C4-2B (cell line): ENCODE results near the gene TRAF5.

ENCODE experiments used
- H3K27ac ChIP-seq: fragments of 450-650 bp; 2 replicates; pipeline ENCODE4 v1.5.1; 2017
- ZFX ChIP-seq: fragments of 450-650 bp; IDR thresholded peaks from 2 replicates; pipeline ENCODE4 v1.6.1; 2017
- TF ChIP-seq, protein P1 (sequence below): fragments of 450-650 bp; conservative IDR thresholded peaks from 2 replicates; pipeline ENCODE4 v1.5.1; 2017; ENCODE audit warnings: mild to moderate bottlenecking

TRAF5 gene

DNA sequence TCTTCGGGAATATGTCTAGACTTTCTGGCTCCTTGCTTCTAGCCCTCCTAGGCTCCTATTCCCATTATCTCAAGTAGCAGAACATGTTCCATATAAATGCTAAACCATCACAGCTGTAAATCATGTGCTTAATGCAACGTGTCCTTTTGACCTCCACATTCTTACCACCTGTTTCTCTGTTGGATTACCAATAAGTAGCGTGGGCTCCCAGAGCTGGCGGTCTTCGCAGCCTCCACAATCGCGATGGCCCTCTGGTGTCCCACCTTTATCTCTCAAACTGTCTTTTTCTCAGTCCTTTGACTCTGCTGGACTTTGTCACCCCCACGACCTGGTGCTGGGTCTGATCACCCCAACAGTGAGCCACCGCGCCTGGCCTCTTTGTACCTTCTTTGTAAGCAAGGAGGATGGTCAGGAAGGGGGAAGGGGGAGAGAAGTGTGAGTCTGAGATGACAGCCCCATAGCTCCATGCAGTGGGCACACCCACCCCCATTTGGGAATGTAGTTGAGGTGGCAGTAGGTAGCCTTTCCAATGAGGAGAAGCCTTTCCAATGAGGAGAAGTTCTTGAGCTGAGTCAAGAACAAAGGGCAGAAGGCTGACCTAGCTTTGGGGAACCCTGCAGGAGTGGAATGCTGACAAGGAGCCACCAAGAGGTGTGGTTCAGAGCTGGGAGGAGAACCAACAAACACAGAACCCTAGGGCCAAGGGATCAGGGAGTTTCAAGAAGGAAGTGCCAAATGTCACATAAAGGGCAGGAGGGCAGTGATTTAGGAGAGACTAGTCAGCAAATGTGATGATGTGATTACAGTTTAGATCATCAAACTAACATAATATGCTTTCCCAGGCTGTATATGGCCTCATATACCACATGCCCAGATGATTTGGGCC is 14.2 kb downstream of the TRAF5 start:
- TF ChIP-seq, protein P1, sequence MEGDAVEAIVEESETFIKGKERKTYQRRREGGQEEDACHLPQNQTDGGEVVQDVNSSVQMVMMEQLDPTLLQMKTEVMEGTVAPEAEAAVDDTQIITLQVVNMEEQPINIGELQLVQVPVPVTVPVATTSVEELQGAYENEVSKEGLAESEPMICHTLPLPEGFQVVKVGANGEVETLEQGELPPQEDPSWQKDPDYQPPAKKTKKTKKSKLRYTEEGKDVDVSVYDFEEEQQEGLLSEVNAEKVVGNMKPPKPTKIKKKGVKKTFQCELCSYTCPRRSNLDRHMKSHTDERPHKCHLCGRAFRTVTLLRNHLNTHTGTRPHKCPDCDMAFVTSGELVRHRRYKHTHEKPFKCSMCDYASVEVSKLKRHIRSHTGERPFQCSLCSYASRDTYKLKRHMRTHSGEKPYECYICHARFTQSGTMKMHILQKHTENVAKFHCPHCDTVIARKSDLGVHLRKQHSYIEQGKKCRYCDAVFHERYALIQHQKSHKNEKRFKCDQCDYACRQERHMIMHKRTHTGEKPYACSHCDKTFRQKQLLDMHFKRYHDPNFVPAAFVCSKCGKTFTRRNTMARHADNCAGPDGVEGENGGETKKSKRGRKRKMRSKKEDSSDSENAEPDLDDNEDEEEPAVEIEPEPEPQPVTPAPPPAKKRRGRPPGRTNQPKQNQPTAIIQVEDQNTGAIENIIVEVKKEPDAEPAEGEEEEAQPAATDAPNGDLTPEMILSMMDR = no peak
- TF ChIP-seq ZFX = no peak
- no peak overlapping the region for H3K27ac ChIP-seq

- H3K27ac ChIP-seq = no peak overlapping the region
Observed at GRCh38 chr1:211341999-211342398, 15.4 kb downstream of the TRAF5 start.

GRCh38 chr1:211343607-211344006 is 17.0 kb downstream of the TRAF5 start:
- H3K27ac ChIP-seq = no peak overlapping the region
- no peak for TF ChIP-seq ZFX
- TF ChIP-seq, protein P1 = no peak

More at GRCh38 chr1:211341999-211342398, 15.4 kb downstream of the TRAF5 start:
- TF ChIP-seq ZFX = no peak
- TF ChIP-seq, protein P1 = no peak

DNA sequence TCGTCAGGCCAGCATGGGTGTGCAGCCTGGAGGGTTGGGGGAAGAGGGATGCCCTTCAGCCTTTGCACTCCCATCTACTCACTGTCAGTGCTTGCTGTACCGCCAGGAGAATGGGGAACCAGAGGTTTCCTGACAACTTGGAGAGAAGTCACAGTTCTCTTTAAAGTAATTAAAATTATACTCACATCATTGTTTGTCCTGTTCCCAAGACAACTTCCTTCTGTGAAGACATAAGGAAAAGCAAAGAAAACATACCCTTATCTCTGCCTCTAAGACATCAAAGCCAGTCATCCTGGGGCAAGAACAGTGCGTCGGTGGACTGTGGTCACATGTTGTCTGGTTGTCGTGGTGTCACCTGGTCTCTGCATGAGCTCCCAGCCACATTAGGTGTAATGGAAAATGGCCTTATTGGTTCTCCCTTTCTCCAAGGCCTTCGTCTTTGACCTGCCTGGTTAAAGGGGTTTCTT is 17.6 kb downstream of the TRAF5 start:
- no peak overlapping the region for H3K27ac ChIP-seq
- no peak for TF ChIP-seq ZFX
- TF ChIP-seq, protein P1 = no peak

DNA sequence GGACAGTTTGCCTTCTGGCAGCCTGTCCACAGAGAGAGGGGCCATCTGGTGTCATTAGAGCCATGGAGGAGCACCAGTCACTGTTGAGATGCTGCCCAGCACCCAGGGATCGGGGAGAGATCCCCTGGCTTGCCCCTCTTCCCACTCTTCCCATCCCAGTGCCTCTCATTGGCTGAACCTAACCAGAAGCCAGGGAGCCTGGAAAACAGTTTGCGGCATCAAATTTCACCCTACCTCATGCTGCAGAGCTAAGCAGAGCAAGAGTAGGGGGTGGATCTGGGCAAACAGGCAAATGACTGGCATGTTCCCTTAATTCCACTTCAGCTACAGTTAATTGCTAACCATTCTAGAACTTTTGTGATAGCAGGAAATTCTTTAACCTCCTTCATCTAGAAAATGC is 19.1 kb downstream of the TRAF5 start:
- TF ChIP-seq, protein P1 = no peak
- TF ChIP-seq ZFX = no peak
- H3K27ac ChIP-seq = no peak overlapping the region

- no peak for TF ChIP-seq ZFX
- TF ChIP-seq, protein P1 = no peak
- H3K27ac ChIP-seq = no peak overlapping the region
Observed at GRCh38 chr1:211347077-211347844, 20.6 kb downstream of the TRAF5 start.

DNA sequence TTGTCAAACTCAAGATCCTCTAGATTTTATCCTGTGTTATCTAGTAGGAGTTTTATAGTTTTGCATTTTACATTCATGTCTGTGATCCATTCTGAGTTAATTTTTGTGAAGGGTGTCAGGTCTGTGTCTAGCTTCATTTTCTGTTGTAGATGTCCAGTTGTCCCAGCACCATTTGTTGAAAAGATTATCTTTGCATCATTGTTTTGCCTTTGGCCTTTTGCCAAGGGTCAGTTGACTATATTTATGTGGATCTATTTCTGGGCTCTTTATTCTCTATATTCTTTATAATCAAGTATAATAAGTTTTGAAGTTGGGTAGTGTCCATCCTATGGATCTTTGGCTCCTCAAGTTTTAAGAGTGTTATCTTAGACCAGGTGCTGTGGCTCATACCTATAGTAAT is 21.9 kb downstream of the TRAF5 start:
- no peak overlapping the region for H3K27ac ChIP-seq
- TF ChIP-seq, protein P1 = no peak
- TF ChIP-seq ZFX = no peak
